ENCODE results near the gene MRFAP1. TPM values are rescaled to one million over a fixed set of nuclear protein-coding genes. Genes with fewer than 3 reads are reported as not detected.
"Not testable (repeated sequence)": the region's sequence is repeated elsewhere in the genome, so short reads cannot be mapped to it uniquely, and the experiment has no call there.

The MRFAP1 gene
- total RNA-seq, 1 donor from 2014 or later, result 178 TPM

DNA sequence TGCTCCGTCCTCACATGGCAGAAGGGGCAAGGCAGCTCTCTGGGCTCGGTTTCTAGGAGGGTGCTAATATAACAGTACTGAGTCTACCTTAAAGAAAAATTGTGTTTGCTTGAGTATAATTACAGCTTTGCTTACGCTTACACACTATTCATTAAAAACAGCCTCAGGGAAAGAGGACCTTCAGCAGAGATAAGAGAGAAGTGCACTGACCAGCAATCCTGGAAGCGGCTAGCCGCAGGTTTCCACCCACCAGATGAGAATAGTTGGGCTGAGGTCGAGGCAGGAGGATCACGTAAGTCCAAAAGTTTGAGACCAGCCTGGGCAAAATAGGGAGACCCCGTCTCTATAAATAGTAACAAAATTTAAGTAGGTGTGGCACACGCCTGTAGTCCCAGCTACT is 15.2 kb upstream of the MRFAP1 start:
- Mint-ChIP-seq H3K36me3 (no peaks in the 10 kb centered on the region), H3K4me3 (no peak overlapping the region), H3K27ac (no peak overlapping the region), H3K4me1 (no peaks in the 10 kb centered on the region), H3K9me3 (no peaks in the 10 kb centered on the region), H3K27me3 (ENCODE audit: insufficient read depth, low read depth) (peaks cover 2% of the 10 kb centered on the region)
- no peaks in the 10 kb centered on the region for H3F3A ChIP-seq (ENCODE audit: low read depth)
- H3K27me3 ChIP-seq, result no peaks in the 10 kb centered on the region
- no peaks in the 10 kb centered on the region for H3K9me3 ChIP-seq (ENCODE audit: low read depth)
- H3K4me3 ChIP-seq, result no peak overlapping the region
- H3K27ac ChIP-seq, result no peak overlapping the region
- H3K4me2 ChIP-seq, result no peak overlapping the region
- H3K79me2 ChIP-seq (ENCODE audit: low read depth), result no peaks in the 10 kb centered on the region
- no peaks in the 10 kb centered on the region for H3K4me1 ChIP-seq
- TF ChIP-seq EZH2phosphoT487 (IDR thresholded peaks at IDR 0.05), result no peak
- TF ChIP-seq, protein P1, sequence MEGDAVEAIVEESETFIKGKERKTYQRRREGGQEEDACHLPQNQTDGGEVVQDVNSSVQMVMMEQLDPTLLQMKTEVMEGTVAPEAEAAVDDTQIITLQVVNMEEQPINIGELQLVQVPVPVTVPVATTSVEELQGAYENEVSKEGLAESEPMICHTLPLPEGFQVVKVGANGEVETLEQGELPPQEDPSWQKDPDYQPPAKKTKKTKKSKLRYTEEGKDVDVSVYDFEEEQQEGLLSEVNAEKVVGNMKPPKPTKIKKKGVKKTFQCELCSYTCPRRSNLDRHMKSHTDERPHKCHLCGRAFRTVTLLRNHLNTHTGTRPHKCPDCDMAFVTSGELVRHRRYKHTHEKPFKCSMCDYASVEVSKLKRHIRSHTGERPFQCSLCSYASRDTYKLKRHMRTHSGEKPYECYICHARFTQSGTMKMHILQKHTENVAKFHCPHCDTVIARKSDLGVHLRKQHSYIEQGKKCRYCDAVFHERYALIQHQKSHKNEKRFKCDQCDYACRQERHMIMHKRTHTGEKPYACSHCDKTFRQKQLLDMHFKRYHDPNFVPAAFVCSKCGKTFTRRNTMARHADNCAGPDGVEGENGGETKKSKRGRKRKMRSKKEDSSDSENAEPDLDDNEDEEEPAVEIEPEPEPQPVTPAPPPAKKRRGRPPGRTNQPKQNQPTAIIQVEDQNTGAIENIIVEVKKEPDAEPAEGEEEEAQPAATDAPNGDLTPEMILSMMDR (IDR thresholded peaks at IDR 0.05), result no peak
- TF ChIP-seq EZH2 (IDR thresholded peaks at IDR 0.05), result no peak
- DNase-seq (ENCODE audit: low spot score), result no peak
- no peak overlapping the region for H3K9ac ChIP-seq
- no peaks in the 10 kb centered on the region for H3K36me3 ChIP-seq
- H2AFZ ChIP-seq (replicated peaks), result no peak overlapping the region
- no peaks in the 10 kb centered on the region for H4K20me1 ChIP-seq (ENCODE audit: low read depth)

DNA sequence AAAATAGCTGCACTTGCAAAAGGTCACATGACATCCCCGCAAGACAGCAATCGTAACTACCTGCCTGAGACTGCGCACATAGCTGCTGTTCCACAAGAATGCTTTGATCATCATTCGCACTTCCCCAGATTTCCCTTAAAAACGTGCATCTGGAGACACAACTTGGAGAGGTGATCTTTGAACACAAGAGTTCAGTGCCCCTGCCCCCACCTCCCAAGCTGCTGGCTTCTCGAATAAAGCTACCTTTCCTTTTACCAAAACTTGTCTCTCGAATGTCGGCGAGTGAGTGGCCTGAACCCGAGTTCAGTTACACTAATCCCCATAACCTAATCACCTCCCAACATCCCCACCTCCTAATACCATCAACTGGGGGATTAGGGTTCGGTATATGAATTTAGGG is 14.4 kb upstream of the MRFAP1 start:
- Mint-ChIP-seq H3K4me3 (no peak overlapping the region), H3K4me1 (no peaks in the 10 kb centered on the region), H3K9me3 (no peaks in the 10 kb centered on the region), H3K27me3 (ENCODE audit: insufficient read depth, low read depth) (peaks cover 2% of the 10 kb centered on the region), H3K36me3 (no peaks in the 10 kb centered on the region), H3K27ac (no peak overlapping the region)
- no peak overlapping the region for H3K4me2 ChIP-seq
- DNase-seq (ENCODE audit: low spot score), result no peak
- no peaks in the 10 kb centered on the region for H3K27me3 ChIP-seq
- no peaks in the 10 kb centered on the region for H3F3A ChIP-seq (ENCODE audit: low read depth)
- TF ChIP-seq, protein P1 (IDR thresholded peaks at IDR 0.05), result no peak
- TF ChIP-seq EZH2 (IDR thresholded peaks at IDR 0.05), result no peak
- no peak for TF ChIP-seq EZH2phosphoT487 (IDR thresholded peaks at IDR 0.05)
- H2AFZ ChIP-seq (replicated peaks), result no peak overlapping the region
- H3K36me3 ChIP-seq, result no peaks in the 10 kb centered on the region
- no peak overlapping the region for H3K9ac ChIP-seq
- no peaks in the 10 kb centered on the region for H4K20me1 ChIP-seq (ENCODE audit: low read depth)
- H3K79me2 ChIP-seq (ENCODE audit: low read depth), result no peaks in the 10 kb centered on the region
- no peak overlapping the region for H3K4me3 ChIP-seq
- no peaks in the 10 kb centered on the region for H3K9me3 ChIP-seq (ENCODE audit: low read depth)
- H3K4me1 ChIP-seq, result no peaks in the 10 kb centered on the region
- no peak overlapping the region for H3K27ac ChIP-seq

DNA sequence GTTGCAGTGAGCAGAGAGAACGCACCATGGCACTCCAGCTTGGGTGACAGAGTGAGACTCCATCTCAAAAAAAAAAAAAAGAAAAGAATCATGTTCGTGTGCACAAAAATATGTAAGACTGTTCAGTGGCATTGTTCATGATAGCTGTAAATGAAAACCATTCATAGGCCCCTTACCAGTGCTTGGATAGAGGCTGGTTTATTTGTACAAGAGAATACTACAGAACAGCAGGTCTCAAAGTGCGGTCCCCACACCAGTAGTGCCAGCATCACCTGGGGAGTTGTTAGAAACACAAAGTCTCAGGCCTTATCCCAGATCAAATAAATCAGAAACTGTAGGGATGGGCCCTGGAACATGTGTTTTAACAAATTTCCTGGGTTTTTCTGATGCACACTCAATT is 12.7 kb upstream of the MRFAP1 start:
- Histone ChIP-seq H3K4me2 (no peak overlapping the region), H4K20me1 (ENCODE audit: low read depth) (no peaks in the 10 kb centered on the region), H3K79me2 (ENCODE audit: low read depth) (no peaks in the 10 kb centered on the region), H3K27ac (no peak overlapping the region), H3K27me3 (no peaks in the 10 kb centered on the region), H3K9ac (no peak overlapping the region), H3F3A (ENCODE audit: low read depth) (no peaks in the 10 kb centered on the region), H3K9me3 (ENCODE audit: low read depth) (no peaks in the 10 kb centered on the region), H3K4me3 (no peak overlapping the region), H3K4me1 (no peaks in the 10 kb centered on the region), H3K36me3 (no peaks in the 10 kb centered on the region), H2AFZ (replicated peaks) (no peak overlapping the region)
- Mint-ChIP-seq H3K36me3 (no peaks in the 10 kb centered on the region), H3K27me3 (ENCODE audit: insufficient read depth, low read depth) (peaks cover 4% of the 10 kb centered on the region), H3K27ac (no peak overlapping the region), H3K4me3 (no peak overlapping the region), H3K9me3 (no peaks in the 10 kb centered on the region), H3K4me1 (no peaks in the 10 kb centered on the region)
- TF ChIP-seq EZH2phosphoT487 (IDR thresholded peaks at IDR 0.05), result no peak
- TF ChIP-seq EZH2 (IDR thresholded peaks at IDR 0.05), result no peak
- TF ChIP-seq, protein P1 (IDR thresholded peaks at IDR 0.05), result no peak
- DNase-seq (ENCODE audit: low spot score), result no peak

DNA sequence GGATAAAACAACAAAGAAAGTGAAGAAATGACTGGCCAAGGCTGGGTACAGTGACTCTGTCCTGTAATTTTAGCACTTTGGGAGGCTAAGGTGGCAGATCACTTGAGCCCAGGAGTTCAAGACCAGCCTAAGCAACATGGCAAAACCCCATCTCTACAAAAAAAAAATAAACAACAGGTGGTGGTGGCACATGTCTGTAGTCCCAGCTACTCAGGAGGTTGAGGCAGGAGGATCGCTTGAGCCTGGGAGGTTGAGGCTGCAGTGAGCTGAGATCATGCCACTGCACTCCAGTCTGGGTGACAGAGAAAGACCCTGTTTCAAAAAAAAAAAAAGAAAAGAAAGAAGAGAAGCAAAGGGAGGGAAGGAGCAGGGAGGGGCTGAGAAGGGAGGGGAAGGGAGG is 12.0 kb upstream of the MRFAP1 start:
- not testable (repeated sequence) for H2AFZ ChIP-seq (replicated peaks); H3K9ac ChIP-seq; H3K27me3 Mint-ChIP-seq (ENCODE audit: insufficient read depth, low read depth); H3K4me3 ChIP-seq; H3K27ac ChIP-seq; H3F3A ChIP-seq (ENCODE audit: low read depth); H3K4me3 Mint-ChIP-seq; H3K36me3 Mint-ChIP-seq; H3K9me3 Mint-ChIP-seq; H3K27me3 ChIP-seq; DNase-seq (ENCODE audit: low spot score); H3K4me1 Mint-ChIP-seq; H3K4me1 ChIP-seq; H3K4me2 ChIP-seq; H3K9me3 ChIP-seq (ENCODE audit: low read depth); H3K79me2 ChIP-seq (ENCODE audit: low read depth); H4K20me1 ChIP-seq (ENCODE audit: low read depth); H3K36me3 ChIP-seq; H3K27ac Mint-ChIP-seq

Data from neural progenitor cell (in vitro differentiated cells).